Left lung (tissue), 10 donors: ENCODE measurements around the gene ESYT2. TPM values are rescaled to one million over a fixed set of nuclear protein-coding genes. Genes with fewer than 3 reads are reported as not detected.

Experiments used
- ATAC-seq: fragments of 200-7000 bp; cut with Tn5 transposase; one replicate; pipeline ENCODE4 v1.9.1; 2020; ENCODE audit warnings: moderate library complexity
- DNase-seq, 4 donors: peaks; one replicate each; pipeline ENCODE4 v3.0.0-alpha.2; 2013 to 2020
- H3K27ac ChIP-seq, 2 donors: fragments of 200-600 bp; sonication (generic) in 1 of 2; one replicate each; pipeline versions ENCODE4 v1.5.0 to v1.8.0; 2020 to 2021
- H3K27me3 ChIP-seq, 2 donors: fragments of 200-600 bp; sonication (generic) in 1 of 2; one replicate each; pipeline versions ENCODE4 v1.5.0 to v1.8.0; 2020 to 2021
- H3K36me3 ChIP-seq, 2 donors: fragments of 200-600 bp; sonication (generic) in 1 of 2; one replicate each; pipeline versions ENCODE4 v1.5.0 to v1.8.0; 2020 to 2021
- H3K4me1 ChIP-seq, 2 donors: fragments of 200-600 bp; one replicate each; pipeline ENCODE4 v1.8.0; 2021
- H3K4me3 ChIP-seq, 2 donors: fragments of 200-600 bp; sonication (generic) in 1 of 2; one replicate each; pipeline versions ENCODE4 v1.5.0 to v1.8.0; 2020 to 2021; ENCODE audit warnings: mild to moderate bottlenecking in 1 of 2
- H3K9me3 ChIP-seq, 2 donors: fragments of 200-600 bp; sonication (generic) in 1 of 2; one replicate each; pipeline versions ENCODE4 v1.5.0 to v1.8.0; 2020 to 2021
- CTCF ChIP-seq, 2 donors: fragments of 200-600 bp; sonication (generic) in 1 of 2; IDR thresholded peaks; one replicate each; pipeline versions ENCODE4 v1.5.0 to v1.8.0; 2021; ENCODE audit warnings: antibody characterized with exemption in 2 of 2
- intact Hi-C, 2 donors: fragments of 100-400 bp; cut with DNase I; formaldehyde crosslinking; loops; one replicate each; pipeline versions ENCODE4 v1.11.2 to v1.14.2; 2022
- polyA plus RNA-seq, 6 donors: library from polyadenylated mRNA; unstranded; fragments of 120-200 nt; gene quantifications; one replicate each; pipeline ENCODE4 v1.2.1, GENCODE V29; 2013; ENCODE audit not compliant: insufficient read length in 6 of 6
- total RNA-seq, 2 donors: library from RNA; stranded (reverse); fragmentation: NEBNext Ultra II Directional; extraction: Animal tissue kit (Norgen Biotek cat#: 25700); gene quantifications; one replicate each; pipeline ENCODE4 v1.2.1, GENCODE V29; 2021
- donor health status: DM: no; HTN: yes; CAD: no.
- donor health status: DM: no; HTN: no; CAD: no.

The ESYT2 gene
- total and polyA plus RNA-seq, 8 donors: 38.3 to 75.7 (median 43.3) TPM

GRCh38 chr7:158750702-158751101 is 78.6 kb downstream of the ESYT2 start:
- no peak overlapping the region for H3K4me3 ChIP-seq
- TF ChIP-seq CTCF (IDR thresholded peaks at IDR 0.05): no peak
- DNase-seq: no peak
- no peaks in the 10 kb centered on the region for H3K4me1 ChIP-seq
- H3K27me3 ChIP-seq: no peaks in the 10 kb centered on the region
- peaks cover 0 to 87% of the 10 kb centered on the region in 2 donors for H3K36me3 ChIP-seq
- H3K27ac ChIP-seq: no peak overlapping the region
- no peak for ATAC-seq
- intact Hi-C loops: no loop called here
- H3K9me3 ChIP-seq: no peaks in the 10 kb centered on the region

- Histone ChIP-seq H3K36me3 (peaks cover 0 to 79% of the 10 kb centered on the region in 2 donors), H3K4me1 (no peaks in the 10 kb centered on the region), H3K27ac (no peak overlapping the region), H3K27me3 (no peaks in the 10 kb centered on the region), H3K4me3 (no peak overlapping the region), H3K9me3 (no peaks in the 10 kb centered on the region)
- ATAC-seq: no peak
- intact Hi-C loops: no loop called here
- TF ChIP-seq CTCF (IDR thresholded peaks at IDR 0.05): no peak
- DNase-seq: no peak
Measured at GRCh38 chr7:158749396-158749795, 79.9 kb downstream of the ESYT2 start.

GRCh38 chr7:158748335-158748734 is 81.0 kb downstream of the ESYT2 start:
- TF ChIP-seq CTCF (IDR thresholded peaks at IDR 0.05): no peak
- no peaks in the 10 kb centered on the region for H3K4me1 ChIP-seq
- H3K4me3 ChIP-seq: no peak overlapping the region
- no peaks in the 10 kb centered on the region for H3K27me3 ChIP-seq
- no peaks in the 10 kb centered on the region for H3K9me3 ChIP-seq
- no peak for ATAC-seq
- H3K27ac ChIP-seq: no peak overlapping the region
- intact Hi-C loops: no loop called here
- H3K36me3 ChIP-seq: peaks cover 0 to 78% of the 10 kb centered on the region in 2 donors
- no peak for DNase-seq

- Histone ChIP-seq H3K4me3 (no peak overlapping the region), H3K9me3 (no peaks in the 10 kb centered on the region), H3K27me3 (no peaks in the 10 kb centered on the region), H3K36me3 (peaks cover 0 to 82% of the 10 kb centered on the region in 2 donors), H3K27ac (no peak overlapping the region), H3K4me1 (no peaks in the 10 kb centered on the region)
- ATAC-seq (no peak), DNase-seq (no peak)
- TF ChIP-seq CTCF (IDR thresholded peaks at IDR 0.05): no peak
- intact Hi-C loops: no loop called here
Measured at GRCh38 chr7:158747408-158747807, 81.9 kb downstream of the ESYT2 start.

GRCh38 chr7:158746957-158747356 is 82.4 kb downstream of the ESYT2 start:
- ATAC-seq: no peak
- intact Hi-C loops: no loop called here
- H3K27ac ChIP-seq: no peak overlapping the region
- DNase-seq: no peak
- peaks cover 0 to 85% of the 10 kb centered on the region in 2 donors for H3K36me3 ChIP-seq
- no peak for TF ChIP-seq CTCF (IDR thresholded peaks at IDR 0.05)
- H3K27me3 ChIP-seq: no peaks in the 10 kb centered on the region
- H3K4me1 ChIP-seq: no peaks in the 10 kb centered on the region
- H3K9me3 ChIP-seq: no peaks in the 10 kb centered on the region
- no peak overlapping the region for H3K4me3 ChIP-seq
